Sigmoid colon (tissue), 7 donors: ENCODE results near the gene KYNU. TPM values are rescaled to one million over a fixed set of nuclear protein-coding genes. Genes with fewer than 3 reads are reported as not detected.
A peak's percentile ranks its signal among the peaks of the same experiment; 100 is the strongest.
"Not testable (repeated sequence)": the region's sequence is repeated elsewhere in the genome, so short reads cannot be mapped to it uniquely, and the experiment has no call there.

Source experiments
- DNase-seq: peaks from one replicate; pipeline ENCODE4 v3.0.0-alpha.2; 2019
- H3K27ac ChIP-seq, 4 donors: fragments of 200-600 bp; sonication (generic); one replicate each; pipeline ENCODE4 v1.5.1; 2016 to 2019; ENCODE audit warnings: mild to moderate bottlenecking in 1 of 4
- H3K27me3 ChIP-seq, 3 donors: fragments of 200-600 bp; sonication (generic); one replicate each; pipeline ENCODE4 v1.5.1; 2019; ENCODE audit warnings: mild to moderate bottlenecking in 1 of 3
- H3K36me3 ChIP-seq, 4 donors: fragments of 200-600 bp; sonication (generic); one replicate each; pipeline ENCODE4 v1.5.1; 2016 to 2019
- H3K4me1 ChIP-seq, 4 donors: fragments of 200-600 bp; sonication (generic); one replicate each; pipeline ENCODE4 v1.5.1; 2017 to 2019
- H3K4me3 ChIP-seq, 4 donors: fragments of 200-600 bp; sonication (generic); one replicate each; pipeline ENCODE4 v1.5.1; 2017 to 2019; ENCODE audit warnings: mild to moderate bottlenecking in 2 of 4, moderate library complexity in 1 of 4
- H3K9me3 ChIP-seq, 4 donors: fragments of 200-600 bp in 3 of 4; sonication (generic) in 3 of 4; one replicate each; pipeline versions ENCODE4 v1.5.1 to v1.6.1; 2013 to 2019
- CTCF ChIP-seq, 4 experiments: fragments of 450-650 bp in 3 of 4; fragments of 200-600 bp in 1 of 4; IDR thresholded peaks; one replicate each; pipeline ENCODE4 v1.5.1; 2016 to 2019; ENCODE audit warnings: antibody characterized with exemption in 4 of 4, mild to moderate bottlenecking in 3 of 4, moderate library complexity in 2 of 4
- EP300 ChIP-seq, 4 donors: sonication (generic); formaldehyde crosslinking; IDR thresholded peaks; one replicate each; pipeline ENCODE4 v1.6.1; 2017; ENCODE audit warnings: antibody characterized with exemption in 4 of 4
- POLR2A ChIP-seq, 2 donors: fragments of 450-650 bp; IDR thresholded peaks; one replicate each; pipeline ENCODE4 v1.6.1; 2016; ENCODE audit warnings: antibody characterized with exemption in 2 of 2, mild to moderate bottlenecking in 2 of 2, moderate library complexity in 2 of 2
- POLR2AphosphoS5 ChIP-seq, 4 donors: sonication (generic); formaldehyde crosslinking; IDR thresholded peaks; one replicate each; pipeline ENCODE4 v1.6.1; 2017; ENCODE audit warnings: antibody characterized with exemption in 4 of 4
- WGBS, 2 donors: extraction: QIAGEN DNeasy Blood & Tissue Kit; methylation state at CpG; one replicate each; pipeline ENCODE4 v1.1.7; 2013; 5-methylcytosine and 5-hydroxymethylcytosine counted together
- intact Hi-C: fragments of 100-400 bp; cut with DNase I; formaldehyde crosslinking; loops from one replicate; pipeline ENCODE4 v1.15.1; 2023
- polyA plus RNA-seq, 3 donors: library from polyadenylated mRNA; stranded (reverse); fragments of 200-250 nt; gene quantifications; one replicate each; pipeline ENCODE4 v1.2.3, GENCODE V29; 2013
- total RNA-seq, 4 donors: library from RNA; depleted of rRNA; stranded (reverse); fragments of >200 nt; gene quantifications; one replicate each; pipeline ENCODE4 v1.1.0, GENCODE V29; 2016
- donor health status: healthy with polysubstance abuse.
- donor health status: Bipolar disorder and iron deficiency.
- donor health status: healthy.

Gene KYNU
- total and polyA plus RNA-seq, 7 donors: 1.1 to 4.6 (median 2.2) TPM

- 74 to 95% methylated on average over 2 of the region's 2 CpGs for WGBS, 2 donors
Observed at GRCh38 chr2:143029141-143029540, 151.7 kb downstream of the KYNU start.

GRCh38 chr2:143030127-143030526 is 152.7 kb downstream of the KYNU start:
- intact Hi-C loops: loop anchor here (5.0 kb wide), 1 partner anchor 227 kb away; no protein-coding TSS in a partner anchor
- TF ChIP-seq POLR2A (IDR thresholded peaks at IDR 0.05) (no peak), CTCF (IDR thresholded peaks at IDR 0.05) (no peak), EP300 (IDR thresholded peaks at IDR 0.05) (no peak), POLR2AphosphoS5 (IDR thresholded peaks at IDR 0.05) (no peak)
- Histone ChIP-seq H3K4me3 (no peak overlapping the region), H3K27me3 (peaks cover 0 to 6% (median 0%) of the 10 kb centered on the region in 3 donors), H3K36me3 (no peaks in the 10 kb centered on the region), H3K4me1 (no peaks in the 10 kb centered on the region), H3K9me3 (no peaks in the 10 kb centered on the region), H3K27ac (no peak overlapping the region)
- WGBS, 2 donors: 74 to 86% methylated on average over 2 of the region's 2 CpGs
- no peak for DNase-seq

More at GRCh38 chr2:143029141-143029540, 151.7 kb downstream of the KYNU start:
- Histone ChIP-seq H3K9me3 (no peaks in the 10 kb centered on the region), H3K4me3 (no peak overlapping the region), H3K36me3 (no peaks in the 10 kb centered on the region), H3K27ac (no peak overlapping the region), H3K27me3 (peaks cover 0 to 6% (median 0%) of the 10 kb centered on the region in 3 donors), H3K4me1 (no peaks in the 10 kb centered on the region)
- DNase-seq: no peak
- intact Hi-C loops: no loop called here
- TF ChIP-seq EP300 (IDR thresholded peaks at IDR 0.05) (no peak), CTCF (IDR thresholded peaks at IDR 0.05) (no peak), POLR2A (IDR thresholded peaks at IDR 0.05) (no peak), POLR2AphosphoS5 (IDR thresholded peaks at IDR 0.05) (no peak)

- H3K4me3 ChIP-seq: no peak overlapping the region
Observed at GRCh38 chr2:143034292-143035074, 157.0 kb downstream of the KYNU start.

GRCh38 chr2:143051465-143051864 is 174.0 kb downstream of the KYNU start:
- H3K4me3 ChIP-seq: no peak overlapping the region
- 88 to 93% methylated on average over 1 of the region's 1 CpG for WGBS, 2 donors
- TF ChIP-seq POLR2AphosphoS5 (IDR thresholded peaks at IDR 0.05) (no peak), POLR2A (IDR thresholded peaks at IDR 0.05) (no peak), CTCF (IDR thresholded peaks at IDR 0.05) (no peak), EP300 (IDR thresholded peaks at IDR 0.05) (no peak)
- H3K9me3 ChIP-seq: no peaks in the 10 kb centered on the region
- no peak overlapping the region for H3K27ac ChIP-seq
- no peaks in the 10 kb centered on the region for H3K27me3 ChIP-seq
- no peaks in the 10 kb centered on the region for H3K36me3 ChIP-seq
- DNase-seq: no peak
- no peaks in the 10 kb centered on the region for H3K4me1 ChIP-seq
- intact Hi-C loops: no loop called here

More at GRCh38 chr2:143034292-143035074, 157.0 kb downstream of the KYNU start:
- TF ChIP-seq EP300 (IDR thresholded peaks at IDR 0.05) (no peak), CTCF (IDR thresholded peaks at IDR 0.05) (peak; percentile 61 to 95 (median 89))
- Histone ChIP-seq H3K4me1 (no peaks in the 10 kb centered on the region), H3K9me3 (no peaks in the 10 kb centered on the region), H3K27me3 (no peaks in the 10 kb centered on the region), H3K27ac (no peak overlapping the region), H3K36me3 (no peaks in the 10 kb centered on the region)
- DNase-seq: no peak
- intact Hi-C loops: loop anchor here (5.0 kb wide), 1 partner anchor 223 kb away; no protein-coding TSS in a partner anchor
- 36 to 46% methylated on average over 5 of the region's 5 CpGs for WGBS, 2 donors

- H3K27me3 ChIP-seq, DNase-seq, H3K27ac ChIP-seq, intact Hi-C loops, H3K4me3 ChIP-seq, H3K9me3 ChIP-seq, H3K4me1 ChIP-seq, H3K36me3 ChIP-seq: not testable (repeated sequence)
- WGBS, 2 donors: 86 to 90% methylated on average over 4 of the region's 4 CpGs
Observed at GRCh38 chr2:143053437-143053836, 176.0 kb downstream of the KYNU start.
